ENCODE data around the gene KCNG4. TPM values are rescaled to one million over a fixed set of nuclear protein-coding genes. Genes with fewer than 3 reads are reported as not detected.

The KCNG4 gene
- total RNA-seq, 1 experiment from 2014 or later, result not detected

- Histone ChIP-seq H3K9me2 (ENCODE audit: insufficient read depth) (no peaks in the 10 kb centered on the region), H3K4me3 (replicated peaks in 1 of 2; ENCODE audit: low read depth in 1 of 2, low read length in 2 of 2) (no peak overlapping the region), H3K36me3 (ENCODE audit: control insufficient read depth in 1 of 2, insufficient read depth in 2 of 2, low read length in 2 of 2) (no peaks in the 10 kb centered on the region), H3K79me2 (ENCODE audit: insufficient read depth, low read length) (no peaks in the 10 kb centered on the region), H3K27me3 (ENCODE audit: insufficient read depth, low read length) (no peaks in the 10 kb centered on the region), H2AFZ (ENCODE audit: low read depth, low read length, poor library complexity, severe bottlenecking) (no peak overlapping the region), H3K9me3 (ENCODE audit: control insufficient read depth in 1 of 2, insufficient read depth in 1 of 2, low read depth in 1 of 2, low read length in 2 of 2) (no peaks in the 10 kb centered on the region), H3K27ac (ENCODE audit: low read depth, low read length) (no peak overlapping the region), H4K20me1 (ENCODE audit: insufficient read depth) (no peaks in the 10 kb centered on the region), H3K9ac (ENCODE audit: low read length) (no peak overlapping the region), H3K4me1 (ENCODE audit: control insufficient read depth in 1 of 2, insufficient read depth in 2 of 2, low read length in 2 of 2) (no peaks in the 10 kb centered on the region), H3K4me2 (ENCODE audit: low read length) (no peak overlapping the region)
- intact Hi-C loops (cut with micrococcal nuclease), result no loop called here
- no peak for ATAC-seq
- no peak for DNase-seq (ENCODE audit: low read depth, low spot score)
- CTCF ChIA-PET, result no interaction called here
- BruUV-seq (replicated peaks), result no TSS peak
- RAD21 ChIA-PET (ENCODE audit: low non-redundant PET in 1 of 2, low total read pairs in 2 of 2, uncharacterized antibody in 2 of 2, unreplicated experiment in 2 of 2), result no interaction called here
- no peak for TF ChIP-seq MAX (IDR thresholded peaks at IDR 0.05)
- POLR2A ChIA-PET, result no interaction called here
Measured at GRCh38 chr16:84278968-84279367, 39.2 kb upstream of the KCNG4 start.

GRCh38 chr16:84278333-84278732 is 38.5 kb upstream of the KCNG4 start:
- Histone ChIP-seq H3K79me2 (ENCODE audit: insufficient read depth, low read length) (no peaks in the 10 kb centered on the region), H3K4me2 (ENCODE audit: low read length) (no peak overlapping the region), H3K9me2 (ENCODE audit: insufficient read depth) (0 out of 2 replicates have a peak, but pooled peaks cover under 1% of the 10 kb centered on the region), H3K4me1 (ENCODE audit: control insufficient read depth in 1 of 2, insufficient read depth in 2 of 2, low read length in 2 of 2) (no peaks in the 10 kb centered on the region), H2AFZ (ENCODE audit: low read depth, low read length, poor library complexity, severe bottlenecking) (no peak overlapping the region), H3K4me3 (replicated peaks in 1 of 2; ENCODE audit: low read depth in 1 of 2, low read length in 2 of 2) (no peak overlapping the region), H3K9me3 (ENCODE audit: control insufficient read depth in 1 of 2, insufficient read depth in 1 of 2, low read depth in 1 of 2, low read length in 2 of 2) (no peaks in the 10 kb centered on the region), H3K36me3 (ENCODE audit: control insufficient read depth in 1 of 2, insufficient read depth in 2 of 2, low read length in 2 of 2) (no peaks in the 10 kb centered on the region), H3K9ac (ENCODE audit: low read length) (no peak overlapping the region), H3K27ac (ENCODE audit: low read depth, low read length) (no peak overlapping the region), H4K20me1 (ENCODE audit: insufficient read depth) (no peaks in the 10 kb centered on the region), H3K27me3 (ENCODE audit: insufficient read depth, low read length) (no peaks in the 10 kb centered on the region)
- BruUV-seq (replicated peaks), result no TSS peak
- TF ChIP-seq SP1 (IDR thresholded peaks at IDR 0.05; ENCODE audit: low read depth) (no peak), TCF7L2 (IDR thresholded peaks at IDR 0.05; ENCODE audit: borderline replicate concordance, extremely low read depth, insufficient read depth, insufficient read length) (no peak), EGR1 (IDR thresholded peaks at IDR 0.05; ENCODE audit: low read depth) (no peak), ATF3 (IDR thresholded peaks at IDR 0.05) (no peak), FOSL1 (IDR thresholded peaks at IDR 0.05; ENCODE audit: low read depth) (no peak)
- DNase-seq (ENCODE audit: low read depth, low spot score), result no peak
- intact Hi-C loops (cut with micrococcal nuclease), result no loop called here
- no peak for ATAC-seq
- ChIA-PET POLR2A (no interaction called here), RAD21 (ENCODE audit: low non-redundant PET in 1 of 2, low total read pairs in 2 of 2, uncharacterized antibody in 2 of 2, unreplicated experiment in 2 of 2) (no interaction called here), CTCF (interaction anchor here (1.6 to 2.6 kb wide), 5 partner anchors 20 to 227 kb away, joined by 10 to 33 read pairs (median 22); partner anchors contain the start of gene TAF1C)

All from HCT116 (cell line).